Measurements from ENCODE around the gene GPATCH2L.

DNA sequence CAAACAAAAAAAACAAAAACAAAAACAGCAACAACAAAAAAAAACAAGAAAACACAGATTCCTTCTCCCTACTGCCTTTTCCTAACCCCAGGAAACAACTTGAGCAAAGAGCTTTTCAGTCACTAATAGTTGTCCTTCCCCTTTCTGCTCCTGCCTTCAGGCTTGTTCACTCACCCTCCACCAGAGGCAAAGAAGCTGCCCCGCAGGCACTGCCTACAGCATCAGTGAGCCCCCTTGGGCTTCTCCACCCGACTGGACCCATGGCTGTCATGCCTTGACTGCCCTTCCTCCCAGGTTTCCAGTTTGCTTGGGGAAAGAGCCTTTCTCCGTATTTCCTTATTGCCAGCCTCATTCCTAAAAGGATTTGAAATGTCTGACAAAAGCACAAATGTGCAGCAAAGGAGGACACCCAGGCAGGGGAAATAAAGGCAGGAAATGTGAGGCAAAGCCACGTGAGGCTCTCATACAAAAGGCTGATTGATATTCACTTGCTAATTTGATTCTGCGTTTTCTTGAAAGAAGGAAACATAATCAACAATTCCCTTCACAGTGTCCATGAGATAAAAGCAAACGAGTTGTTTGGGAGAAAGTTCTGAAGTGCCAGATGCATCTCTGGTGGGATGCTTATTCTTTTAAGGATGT lies 85.7 kb downstream of the GPATCH2L start:
- TF ChIP-seq, protein P1, sequence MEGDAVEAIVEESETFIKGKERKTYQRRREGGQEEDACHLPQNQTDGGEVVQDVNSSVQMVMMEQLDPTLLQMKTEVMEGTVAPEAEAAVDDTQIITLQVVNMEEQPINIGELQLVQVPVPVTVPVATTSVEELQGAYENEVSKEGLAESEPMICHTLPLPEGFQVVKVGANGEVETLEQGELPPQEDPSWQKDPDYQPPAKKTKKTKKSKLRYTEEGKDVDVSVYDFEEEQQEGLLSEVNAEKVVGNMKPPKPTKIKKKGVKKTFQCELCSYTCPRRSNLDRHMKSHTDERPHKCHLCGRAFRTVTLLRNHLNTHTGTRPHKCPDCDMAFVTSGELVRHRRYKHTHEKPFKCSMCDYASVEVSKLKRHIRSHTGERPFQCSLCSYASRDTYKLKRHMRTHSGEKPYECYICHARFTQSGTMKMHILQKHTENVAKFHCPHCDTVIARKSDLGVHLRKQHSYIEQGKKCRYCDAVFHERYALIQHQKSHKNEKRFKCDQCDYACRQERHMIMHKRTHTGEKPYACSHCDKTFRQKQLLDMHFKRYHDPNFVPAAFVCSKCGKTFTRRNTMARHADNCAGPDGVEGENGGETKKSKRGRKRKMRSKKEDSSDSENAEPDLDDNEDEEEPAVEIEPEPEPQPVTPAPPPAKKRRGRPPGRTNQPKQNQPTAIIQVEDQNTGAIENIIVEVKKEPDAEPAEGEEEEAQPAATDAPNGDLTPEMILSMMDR (IDR thresholded peaks at IDR 0.05) = no peak
- no peak for TF ChIP-seq EZH2 (IDR thresholded peaks at IDR 0.05; ENCODE audit: borderline replicate concordance, insufficient read depth, low read depth, low read length, poor library complexity, severe bottlenecking)

Measured in B cell (primary cell).